HG02870 (cell line): ENCODE data around the gene SPRR2D.
"Not testable (repeated sequence)": the region's sequence is repeated elsewhere in the genome, so short reads cannot be mapped to it uniquely, and the experiment has no call there.

Experiments
- ATAC-seq: cut with Tn5 transposase; IDR thresholded peaks from one replicate; pipeline ENCODE4 v1.9.1; 2021; ENCODE audit warnings: mild to moderate bottlenecking, moderate library complexity; ENCODE audit not compliant: unreplicated experiment

Gene SPRR2D

GRCh38 chr1:153021829-153022228, 19.1 kb downstream of the SPRR2D start:
- not testable (repeated sequence) for ATAC-seq

GRCh38 chr1:153011235-153011758, 29.6 kb downstream of the SPRR2D start:
- not testable (repeated sequence) for ATAC-seq

- no peak for ATAC-seq
These were observed 39.5 kb downstream of the SPRR2D start, which contains the start of gene SPRR3 for GRCh38 chr1:153001382-153001781. Gene SPRR3 (plus strand): TSS chr1:153001749. CDS start chr1:153003021, 1,272 bp downstream.

- no peak for ATAC-seq
These were observed 40.6 kb downstream of the SPRR2D start for GRCh38 chr1:153000294-153000693.

- no peak for ATAC-seq
These were observed 41.1 kb downstream of the SPRR2D start for GRCh38 chr1:152999818-153000217.

- ATAC-seq = no peak
These were observed 42.4 kb downstream of the SPRR2D start for GRCh38 chr1:152998476-152998875.

- no peak for ATAC-seq
These were observed 43.0 kb downstream of the SPRR2D start for GRCh38 chr1:152997901-152998300.

GRCh38 chr1:152996633-152997400, 44.1 kb downstream of the SPRR2D start:
- ATAC-seq = no peak

- ATAC-seq = no peak
These were observed 45.1 kb downstream of the SPRR2D start for GRCh38 chr1:152995842-152996241.

GRCh38 chr1:152993186-152993585, 47.7 kb downstream of the SPRR2D start:
- ATAC-seq = no peak
